HG03457 (cell line): Measurements from ENCODE around the gene NDUFAF3.
"Not testable (repeated sequence)": the region's sequence is repeated elsewhere in the genome, so short reads cannot be mapped to it uniquely, and the experiment has no call there.

Experiments used
- ATAC-seq: cut with Tn5 transposase; IDR thresholded peaks from one replicate; pipeline ENCODE4 v1.9.1; 2021; ENCODE audit warnings: moderate number of reproducible peaks; ENCODE audit not compliant: unreplicated experiment

Gene NDUFAF3

DNA sequence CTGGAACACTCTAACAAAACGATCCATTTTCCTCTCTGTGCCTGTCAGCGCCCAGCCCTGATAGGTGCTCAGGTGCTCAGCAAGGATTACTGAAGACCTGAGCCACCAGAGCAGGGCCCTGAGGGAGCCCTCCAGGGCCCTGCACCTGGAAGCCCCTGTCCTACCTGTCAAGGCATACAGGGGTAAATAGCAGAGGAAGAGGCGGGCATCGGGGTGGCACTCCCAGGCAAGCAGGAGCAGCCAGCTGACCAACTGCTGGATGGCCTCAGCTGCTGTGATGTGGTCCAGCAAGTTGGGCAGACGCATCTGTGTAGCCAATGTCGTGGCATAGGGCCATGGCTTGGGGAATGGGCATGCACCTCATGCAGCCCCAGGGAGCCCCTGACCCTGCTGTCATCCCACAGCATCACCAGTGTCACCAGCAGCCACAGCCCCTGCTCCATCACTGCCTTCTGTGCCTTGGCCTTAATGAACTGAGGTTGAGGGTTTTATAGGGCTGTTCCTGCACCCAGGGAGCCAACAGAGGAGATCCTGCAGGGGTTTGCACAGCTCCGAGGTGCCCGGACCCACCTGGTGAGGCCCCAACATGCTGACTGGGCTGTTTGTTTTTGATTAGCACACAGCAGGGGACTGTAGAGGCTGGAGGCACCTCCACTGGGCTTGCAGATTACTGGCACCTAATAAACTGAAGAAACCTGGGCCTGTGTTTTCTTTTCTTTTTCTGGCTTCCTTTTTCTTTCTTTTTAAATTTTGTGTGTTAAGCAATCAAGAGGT is 22.6 kb upstream of the NDUFAF3 start:
- ATAC-seq, result no peak

DNA sequence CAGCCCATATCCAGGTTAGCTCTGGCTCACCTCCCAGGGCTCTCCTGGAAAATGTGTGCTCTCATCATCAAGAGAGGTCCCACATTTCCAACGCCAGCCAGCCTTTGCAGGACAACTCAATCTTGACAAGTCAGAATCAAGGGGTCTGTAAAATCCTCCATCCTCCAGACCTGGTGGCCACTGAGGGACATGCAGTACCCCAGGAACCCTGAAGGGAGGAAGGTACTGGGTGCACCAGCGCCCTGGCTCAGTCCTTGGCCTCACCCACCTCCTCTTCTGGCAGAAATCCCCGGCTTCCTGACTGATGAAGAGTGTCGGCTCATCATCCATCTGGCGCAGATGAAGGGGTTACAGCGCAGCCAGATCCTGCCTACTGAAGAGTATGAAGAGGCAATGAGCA is 20.8 kb upstream of the NDUFAF3 start:
- ATAC-seq, result no peak

DNA sequence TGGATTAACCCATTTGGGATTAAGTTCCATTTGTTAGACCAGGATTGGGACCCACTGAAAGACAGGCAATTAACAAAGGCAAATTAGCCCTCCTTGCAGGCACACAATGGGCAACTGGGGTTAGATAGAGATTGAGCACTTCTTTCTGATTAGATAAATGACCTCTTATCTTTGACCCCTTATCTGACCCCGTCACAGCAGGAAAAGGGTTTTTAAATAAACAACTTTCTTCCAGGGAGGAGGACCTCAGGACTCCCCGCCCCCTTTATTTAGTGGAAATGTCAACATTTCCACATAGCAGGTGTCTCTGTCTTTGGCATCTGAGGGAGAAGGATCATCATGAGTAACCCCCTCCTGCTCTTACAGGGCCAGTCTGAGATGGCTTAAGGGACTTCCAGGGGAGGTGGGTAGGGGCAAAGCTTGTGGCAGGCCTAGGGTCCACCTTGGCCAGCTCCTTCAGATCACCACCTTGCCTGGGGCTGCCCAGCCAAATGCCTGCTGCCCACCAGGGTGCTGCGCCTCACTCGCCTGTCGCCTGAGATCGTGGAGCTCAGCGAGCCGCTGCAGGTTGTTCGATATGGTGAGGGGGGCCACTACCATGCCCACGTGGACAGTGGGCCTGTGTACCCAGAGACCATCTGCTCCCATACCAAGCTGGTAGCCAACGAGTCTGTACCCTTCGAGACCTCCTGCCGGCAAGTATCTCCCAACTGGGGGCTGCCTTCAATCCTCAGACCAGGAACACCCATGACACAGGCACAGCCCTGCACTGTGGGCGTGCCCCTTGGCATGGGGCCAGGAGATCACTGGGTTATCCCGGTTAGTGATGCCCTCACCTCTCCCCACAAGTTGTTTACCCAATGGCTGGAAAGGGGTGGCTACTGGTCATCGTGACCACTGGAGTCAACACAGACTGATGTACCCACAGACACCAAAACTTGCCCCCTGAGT is 17.3 kb upstream of the NDUFAF3 start:
- no peak for ATAC-seq

DNA sequence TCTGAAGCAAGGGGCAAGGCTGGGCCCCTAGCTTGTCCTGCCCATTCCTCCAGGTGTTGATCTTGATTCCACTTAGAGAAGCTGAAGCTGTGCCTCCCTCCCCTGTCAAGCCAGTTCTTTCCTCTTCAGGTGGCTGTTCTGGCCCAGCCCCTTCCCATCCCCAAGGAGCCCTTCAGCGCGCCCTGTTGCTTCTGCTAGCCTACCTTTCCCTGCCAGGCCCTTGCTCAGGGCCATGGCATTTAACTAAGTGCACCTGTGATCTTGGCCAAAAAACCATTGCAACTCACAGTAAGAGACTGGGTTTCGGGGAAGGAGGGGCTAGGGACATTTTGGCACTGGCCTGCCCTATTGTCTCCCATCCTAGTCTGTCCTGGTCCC is 16.6 kb upstream of the NDUFAF3 start:
- ATAC-seq, result no peak

DNA sequence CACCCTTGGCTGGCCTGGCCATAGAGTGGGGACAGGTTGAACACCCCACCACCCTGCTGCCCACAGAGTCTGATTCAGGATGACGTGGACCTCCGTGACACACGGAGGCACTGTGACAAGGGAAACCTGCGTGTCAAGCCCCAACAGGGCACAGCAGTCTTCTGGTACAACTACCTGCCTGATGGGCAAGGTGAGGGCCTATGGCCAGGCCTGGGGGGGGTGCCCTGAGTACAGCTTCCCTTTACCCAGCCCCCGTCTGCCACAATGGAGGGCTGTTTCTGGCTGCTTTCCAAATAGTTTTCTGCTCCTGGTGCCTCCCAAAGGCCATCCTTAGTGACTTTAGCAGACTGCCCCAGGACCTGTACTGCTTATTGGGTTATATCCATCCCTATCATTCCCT is 15.9 kb upstream of the NDUFAF3 start:
- no peak for ATAC-seq

DNA sequence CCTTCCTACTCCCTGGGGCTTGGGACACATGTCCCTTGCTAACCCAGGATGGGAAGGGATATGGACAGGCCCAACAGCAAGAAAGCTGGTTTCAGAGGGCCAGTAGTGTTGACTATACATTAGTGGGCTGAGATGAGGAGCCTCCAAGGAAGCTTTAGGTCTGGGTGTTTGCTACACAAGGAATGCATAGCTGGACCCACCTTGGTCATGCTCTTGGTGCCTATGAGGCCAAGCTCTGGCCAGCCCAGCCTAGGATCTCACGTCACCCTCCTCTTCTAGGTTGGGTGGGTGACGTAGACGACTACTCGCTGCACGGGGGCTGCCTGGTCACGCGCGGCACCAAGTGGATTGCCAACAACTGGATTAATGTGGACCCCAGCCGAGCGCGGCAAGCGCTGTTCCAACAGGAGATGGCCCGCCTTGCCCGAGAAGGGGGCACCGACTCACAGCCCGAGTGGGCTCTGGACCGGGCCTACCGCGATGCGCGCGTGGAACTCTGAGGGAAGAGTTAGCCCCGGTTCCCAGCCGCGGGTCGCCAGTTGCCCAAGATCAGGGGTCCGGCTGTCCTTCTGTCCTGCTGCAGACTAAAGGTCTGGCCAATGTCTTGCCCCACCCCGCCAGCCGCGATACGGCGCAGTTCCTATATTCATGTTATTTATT is 15.4 kb upstream of the NDUFAF3 start:
- no peak for ATAC-seq

DNA sequence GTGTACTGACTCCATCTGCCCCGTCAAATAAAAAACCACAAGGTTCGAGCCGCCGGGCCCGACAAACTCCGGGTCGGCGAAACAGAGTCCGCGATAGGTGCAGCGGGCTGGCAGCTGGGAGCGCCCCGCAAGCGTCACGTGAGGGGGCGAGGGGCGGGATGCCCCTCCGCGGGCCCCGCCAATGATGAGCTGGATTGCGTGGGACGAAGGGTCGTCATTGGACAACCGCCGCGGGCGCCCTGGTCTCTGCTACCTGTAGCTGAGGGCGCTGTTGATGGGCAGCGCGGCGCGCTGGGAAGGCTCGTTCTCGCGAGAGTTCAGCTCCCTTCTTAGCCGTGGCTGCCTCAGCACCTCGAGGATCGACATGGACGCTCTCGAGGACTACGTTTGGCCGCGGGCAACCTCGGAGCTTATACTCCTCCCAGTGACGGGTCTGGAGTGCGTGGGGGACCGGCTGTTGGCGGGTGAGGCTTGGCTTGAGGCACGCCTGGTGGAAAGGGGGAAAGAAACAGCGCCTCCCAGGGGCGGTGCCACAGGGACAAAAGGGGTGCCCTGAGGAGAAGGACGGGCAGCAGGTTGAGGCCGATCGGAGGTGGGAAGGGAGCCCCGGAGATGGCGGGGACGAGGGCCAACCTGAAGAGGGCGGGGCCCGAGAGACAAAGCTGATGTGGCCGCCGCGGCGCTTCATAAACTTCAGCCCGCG is 14.7 kb upstream of the NDUFAF3 start, which contains the start of gene WDR6:
Gene WDR6 (plus strand): TSS at position 324 of the 703 bp plus-strand sequence. CDS start 41 bp downstream, at position 365.
- ATAC-seq, result peak; percentile 73

DNA sequence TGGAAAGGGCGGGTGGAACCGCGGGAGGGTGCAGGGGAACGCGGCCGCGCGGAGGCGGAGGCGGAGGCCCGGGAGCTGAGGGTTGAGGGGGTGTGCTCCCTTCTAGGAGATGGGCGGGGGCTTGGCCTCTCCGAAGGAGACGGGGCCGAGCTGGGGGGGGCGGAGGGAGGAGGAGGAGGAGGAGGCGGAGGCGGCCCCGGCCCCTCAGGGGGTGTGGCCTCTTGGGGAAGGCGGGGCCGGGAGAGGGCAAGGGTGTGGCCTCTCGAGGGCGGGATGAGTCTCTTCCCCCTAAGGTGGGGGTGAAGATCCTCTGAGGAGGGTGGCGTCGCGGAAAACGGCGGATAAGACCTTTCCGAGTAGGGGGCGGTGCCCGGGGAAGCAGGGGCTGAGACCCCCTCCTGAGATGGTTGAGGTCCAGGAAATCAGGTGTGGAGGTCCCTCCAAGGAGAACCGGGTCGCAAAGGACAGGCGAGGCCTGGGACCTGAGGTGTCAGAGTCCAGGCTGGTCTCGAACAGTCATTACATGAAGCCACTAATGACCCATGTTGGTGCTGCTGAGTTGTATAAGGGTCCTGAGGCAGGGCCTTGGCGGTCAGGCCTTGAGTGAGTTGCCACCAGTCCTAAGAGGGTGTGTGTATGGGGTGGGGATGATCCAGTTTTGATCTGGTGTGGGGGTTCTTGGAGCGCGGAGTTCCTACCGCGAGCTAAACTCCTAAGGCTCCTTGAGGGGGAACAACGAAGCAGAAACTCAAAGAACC is 14.0 kb upstream of the NDUFAF3 start:
- ATAC-seq, result peak; percentile 17

DNA sequence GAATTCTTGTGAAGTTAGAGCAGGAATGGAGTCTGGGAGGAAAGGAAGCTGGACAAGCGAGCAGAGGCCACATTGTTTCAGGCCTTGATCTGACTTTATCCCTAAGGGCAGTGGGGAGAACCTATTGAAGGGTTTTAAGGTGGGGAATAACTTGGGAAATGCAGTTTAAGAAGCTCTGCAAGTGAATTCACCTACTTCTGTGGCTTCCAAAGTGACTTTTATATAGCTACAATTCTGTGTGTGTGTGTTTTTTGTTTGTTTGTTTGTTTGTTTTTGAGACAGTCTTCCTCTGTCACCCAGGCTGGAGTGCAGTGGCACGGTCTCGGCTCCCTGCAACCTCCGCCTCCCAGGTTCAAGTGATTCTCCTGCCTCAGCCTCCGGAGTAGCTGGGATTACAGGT is 13.3 kb upstream of the NDUFAF3 start:
- not testable (repeated sequence) for ATAC-seq

DNA sequence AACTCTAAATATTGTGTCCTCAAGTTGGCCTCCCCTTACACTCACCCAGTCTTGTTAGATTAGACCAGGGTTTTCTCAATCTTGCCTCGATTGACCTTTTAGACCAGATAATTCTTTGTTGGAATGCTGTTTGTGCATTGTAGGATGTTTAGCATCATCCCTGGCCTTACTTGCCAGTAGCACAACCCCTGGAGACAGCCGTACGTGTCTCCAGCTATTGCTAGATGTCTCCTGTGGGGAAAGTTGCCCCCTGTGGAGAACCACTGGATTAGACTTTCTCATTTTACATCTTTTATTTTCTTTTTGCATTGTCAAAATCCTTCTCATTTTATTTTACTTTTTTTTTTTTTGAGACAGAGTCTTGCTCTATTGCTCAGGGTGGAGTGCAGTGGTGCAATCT is 12.5 kb upstream of the NDUFAF3 start:
- ATAC-seq, result no peak

DNA sequence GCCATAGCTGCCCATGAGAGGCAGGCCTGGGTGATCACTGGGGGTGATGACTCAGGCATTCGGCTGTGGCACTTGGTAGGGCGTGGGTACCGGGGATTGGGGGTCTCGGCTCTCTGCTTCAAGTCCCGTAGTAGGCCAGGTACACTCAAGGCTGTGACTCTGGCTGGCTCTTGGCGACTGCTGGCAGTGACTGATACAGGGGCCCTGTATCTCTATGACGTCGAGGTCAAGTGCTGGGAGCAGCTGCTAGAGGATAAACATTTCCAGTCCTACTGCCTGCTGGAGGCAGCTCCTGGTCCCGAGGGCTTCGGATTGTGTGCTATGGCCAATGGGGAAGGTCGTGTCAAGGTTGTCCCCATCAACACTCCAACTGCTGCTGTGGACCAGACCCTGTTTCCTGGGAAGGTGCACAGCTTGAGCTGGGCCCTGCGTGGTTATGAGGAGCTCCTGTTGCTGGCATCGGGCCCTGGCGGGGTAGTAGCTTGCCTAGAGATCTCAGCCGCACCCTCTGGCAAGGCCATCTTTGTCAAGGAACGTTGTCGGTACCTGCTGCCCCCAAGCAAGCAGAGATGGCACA is 9.4 kb upstream of the NDUFAF3 start:
- no peak for ATAC-seq

DNA sequence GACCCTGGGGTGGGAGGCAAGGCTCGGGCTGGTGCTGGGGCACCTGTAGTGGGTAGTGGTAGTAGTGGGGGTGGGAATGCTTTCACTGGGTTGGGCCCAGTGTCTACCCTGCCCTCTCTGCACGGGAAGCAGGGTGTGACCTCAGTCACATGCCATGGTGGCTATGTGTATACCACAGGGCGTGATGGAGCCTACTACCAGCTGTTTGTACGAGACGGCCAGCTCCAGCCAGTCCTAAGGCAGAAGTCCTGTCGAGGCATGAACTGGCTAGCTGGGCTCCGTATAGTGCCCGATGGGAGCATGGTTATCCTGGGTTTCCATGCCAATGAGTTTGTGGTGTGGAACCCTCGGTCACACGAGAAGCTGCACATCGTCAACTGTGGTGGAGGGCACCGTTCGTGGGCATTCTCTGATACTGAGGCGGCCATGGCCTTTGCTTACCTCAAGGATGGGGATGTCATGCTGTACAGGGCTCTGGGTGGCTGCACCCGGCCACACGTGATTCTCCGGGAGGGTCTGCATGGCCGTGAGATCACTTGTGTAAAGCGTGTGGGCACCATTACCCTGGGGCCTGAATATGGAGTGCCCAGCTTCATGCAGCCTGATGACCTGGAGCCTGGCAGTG is 8.7 kb upstream of the NDUFAF3 start:
- ATAC-seq, result no peak

DNA sequence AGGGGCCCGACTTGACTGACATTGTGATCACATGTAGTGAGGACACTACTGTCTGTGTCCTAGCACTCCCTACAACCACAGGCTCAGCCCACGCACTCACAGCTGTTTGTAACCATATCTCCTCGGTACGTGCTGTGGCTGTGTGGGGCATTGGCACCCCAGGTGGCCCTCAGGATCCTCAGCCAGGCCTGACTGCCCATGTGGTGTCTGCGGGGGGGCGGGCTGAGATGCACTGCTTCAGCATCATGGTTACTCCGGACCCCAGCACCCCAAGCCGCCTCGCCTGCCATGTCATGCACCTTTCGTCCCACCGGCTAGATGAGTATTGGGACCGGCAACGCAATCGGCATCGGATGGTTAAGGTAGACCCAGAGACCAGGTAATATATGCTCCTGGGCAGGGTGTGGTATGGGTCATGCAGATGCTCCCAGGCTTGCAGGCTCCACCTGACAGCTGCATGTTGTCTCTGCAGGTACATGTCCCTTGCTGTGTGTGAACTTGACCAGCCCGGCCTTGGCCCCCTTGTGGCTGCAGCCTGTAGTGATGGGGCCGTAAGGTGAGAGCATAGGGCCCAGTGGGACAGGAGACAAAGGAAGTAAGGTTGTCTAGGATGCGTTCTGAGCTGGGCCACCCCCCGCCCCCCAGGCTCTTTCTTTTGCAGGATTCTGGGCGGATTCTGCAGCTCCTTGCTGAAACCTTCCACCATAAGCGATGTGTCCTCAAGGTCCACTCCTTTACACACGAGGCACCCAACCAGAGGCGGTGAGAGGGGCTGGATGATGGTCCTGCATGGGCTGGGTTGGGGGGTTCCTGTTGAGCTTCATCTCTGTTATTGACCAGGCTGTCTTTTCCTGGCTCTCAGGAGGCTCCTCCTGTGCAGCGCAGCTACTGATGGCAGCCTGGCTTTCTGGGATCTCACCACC is 7.9 kb upstream of the NDUFAF3 start:
- ATAC-seq, result no peak

DNA sequence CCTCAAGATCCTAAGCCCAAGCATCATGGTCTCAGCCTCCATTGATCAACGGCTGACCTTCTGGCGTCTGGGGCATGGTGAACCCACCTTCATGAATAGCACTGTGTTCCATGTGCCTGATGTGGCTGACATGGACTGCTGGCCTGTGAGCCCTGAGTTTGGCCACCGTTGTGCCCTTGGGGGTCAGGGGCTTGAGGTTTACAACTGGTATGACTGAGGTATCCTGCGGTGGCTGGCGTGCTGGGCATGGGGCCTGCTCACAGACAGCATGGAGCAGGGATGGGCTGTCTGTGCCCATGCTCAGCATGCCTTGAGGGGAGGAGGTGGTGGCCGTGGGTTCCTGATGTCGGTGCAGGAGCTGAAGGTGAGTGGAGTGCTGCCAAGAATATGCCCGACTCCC is 6.8 kb upstream of the NDUFAF3 start:
- ATAC-seq, result no peak

DNA sequence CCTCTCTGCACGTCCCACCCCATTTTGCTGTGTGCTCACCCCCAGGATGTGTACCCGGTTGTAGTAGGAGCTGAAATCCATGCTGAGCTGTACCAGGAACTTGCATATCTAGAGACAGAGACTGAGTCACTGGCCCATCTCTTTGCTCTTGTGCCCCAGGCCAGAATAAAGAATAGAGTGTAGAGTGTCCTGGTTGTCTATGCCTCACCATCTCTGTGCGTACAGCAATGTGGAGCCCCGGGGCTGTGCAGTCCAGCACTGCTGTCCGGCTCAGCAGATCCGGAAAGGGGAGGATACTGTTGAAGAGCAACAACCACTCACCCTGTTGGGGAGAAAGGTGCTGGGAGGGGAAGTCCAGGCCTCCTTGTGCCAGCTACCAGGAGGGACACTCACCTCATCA is 6.2 kb upstream of the NDUFAF3 start:
- no peak for ATAC-seq

DNA sequence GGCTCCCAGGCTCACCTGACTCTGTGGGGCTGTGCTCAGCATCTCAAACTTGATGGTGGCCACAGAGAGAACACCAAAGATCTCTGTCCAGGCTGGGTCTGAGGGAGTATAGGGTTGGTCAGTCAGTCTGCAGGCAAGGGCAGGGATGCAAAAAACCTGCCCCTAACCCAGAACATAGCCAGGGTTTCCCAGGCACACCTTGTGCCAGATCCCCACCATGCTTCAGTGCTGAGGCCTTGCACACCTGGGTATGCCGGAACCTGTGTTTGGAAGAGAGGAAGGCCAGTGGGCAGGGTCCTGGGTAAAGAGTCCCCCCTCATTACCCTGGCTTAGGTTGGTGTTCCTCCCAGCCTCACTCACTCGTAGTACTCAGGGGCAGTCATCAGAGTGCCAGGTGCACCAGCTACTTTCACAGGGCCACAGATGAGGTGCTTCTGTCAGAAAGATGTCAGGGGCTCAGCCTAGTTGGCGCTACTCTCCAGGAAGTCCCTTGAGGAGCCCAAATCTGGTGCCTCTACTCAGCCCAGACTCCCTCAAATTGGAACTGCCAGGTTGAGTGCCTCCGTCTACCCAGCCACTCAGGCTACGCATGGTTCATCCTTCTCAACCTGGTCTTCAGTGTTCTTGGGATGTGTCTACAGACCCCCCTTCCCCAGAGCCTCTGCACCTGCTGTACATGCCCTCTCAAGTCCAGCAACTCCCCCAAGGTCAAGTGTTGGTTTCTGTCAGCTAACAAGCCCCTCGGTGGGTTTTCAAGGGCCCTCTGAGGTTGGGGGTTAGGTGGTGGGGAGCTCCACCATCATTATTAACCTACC is 5.3 kb upstream of the NDUFAF3 start:
- no peak for ATAC-seq

DNA sequence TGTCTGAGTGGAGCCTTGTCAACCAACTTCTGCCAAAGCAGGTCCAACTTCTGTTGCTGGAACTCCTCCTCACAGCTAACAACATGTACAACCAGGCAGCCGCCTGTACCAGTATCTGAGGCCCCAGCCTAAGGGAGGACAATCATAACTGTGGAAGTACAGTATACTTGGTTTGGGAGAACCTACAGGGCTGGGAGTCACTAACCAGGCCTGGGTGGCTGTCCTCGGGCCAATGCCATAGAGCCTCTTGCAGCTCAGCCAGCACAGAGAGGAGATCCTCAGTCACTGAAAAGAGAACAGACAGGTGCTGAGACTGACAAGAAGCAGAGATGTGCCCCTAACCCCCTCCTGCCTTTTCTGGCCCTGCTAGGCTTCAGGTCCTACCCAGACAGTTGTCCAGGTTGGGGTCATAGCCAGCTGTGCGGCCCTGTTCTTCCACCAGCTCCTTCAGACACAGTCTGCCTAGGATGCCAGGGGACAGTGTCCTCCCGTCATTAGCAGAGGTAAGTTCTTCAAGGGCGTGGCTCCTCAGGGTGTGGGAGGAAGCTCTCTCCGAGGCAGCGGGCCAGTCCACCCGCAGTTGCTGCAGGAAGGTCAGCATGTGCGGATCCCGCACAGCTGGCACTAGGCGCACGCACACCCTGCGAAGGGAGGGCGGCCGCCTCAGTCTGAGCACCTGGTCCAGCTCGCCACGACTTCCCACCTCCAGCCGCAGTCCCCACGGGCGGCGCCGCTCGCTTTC is 4.5 kb upstream of the NDUFAF3 start:
- ATAC-seq, result no peak
